ENCODE results near the gene HDLBP.

HDLBP gene

GRCh38 chr2:241223211-241224017 lies 92.1 kb downstream of the HDLBP start:
- no peak for DNase-seq (ENCODE audit: extremely low spot score, insufficient read length, low read depth)
- FAIRE-seq, result no peak

GRCh38 chr2:241219856-241220356 lies 95.6 kb downstream of the HDLBP start:
- no peak for FAIRE-seq
- no peak for DNase-seq (ENCODE audit: extremely low spot score, insufficient read length, low read depth)

DNA sequence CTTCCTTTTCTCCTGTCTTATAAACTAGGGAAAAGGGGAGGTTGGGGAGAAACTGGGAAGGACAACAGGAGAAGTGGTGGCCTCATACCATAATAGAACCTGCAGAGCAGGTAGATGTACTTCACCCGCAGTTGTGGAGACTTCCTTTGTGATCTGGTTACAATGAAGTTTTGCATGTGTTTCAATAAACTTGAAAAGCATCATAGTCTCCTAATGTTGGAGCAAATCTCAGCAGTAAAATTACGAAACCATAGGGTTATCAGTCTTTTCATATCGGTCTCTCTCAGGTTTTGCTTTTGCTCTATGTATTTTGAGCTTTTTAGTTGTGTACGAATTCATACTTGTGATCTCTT lies 96.5 kb downstream of the HDLBP start:
- DNase-seq (ENCODE audit: extremely low spot score, insufficient read length, low read depth), result no peak
- no peak for FAIRE-seq

DNA sequence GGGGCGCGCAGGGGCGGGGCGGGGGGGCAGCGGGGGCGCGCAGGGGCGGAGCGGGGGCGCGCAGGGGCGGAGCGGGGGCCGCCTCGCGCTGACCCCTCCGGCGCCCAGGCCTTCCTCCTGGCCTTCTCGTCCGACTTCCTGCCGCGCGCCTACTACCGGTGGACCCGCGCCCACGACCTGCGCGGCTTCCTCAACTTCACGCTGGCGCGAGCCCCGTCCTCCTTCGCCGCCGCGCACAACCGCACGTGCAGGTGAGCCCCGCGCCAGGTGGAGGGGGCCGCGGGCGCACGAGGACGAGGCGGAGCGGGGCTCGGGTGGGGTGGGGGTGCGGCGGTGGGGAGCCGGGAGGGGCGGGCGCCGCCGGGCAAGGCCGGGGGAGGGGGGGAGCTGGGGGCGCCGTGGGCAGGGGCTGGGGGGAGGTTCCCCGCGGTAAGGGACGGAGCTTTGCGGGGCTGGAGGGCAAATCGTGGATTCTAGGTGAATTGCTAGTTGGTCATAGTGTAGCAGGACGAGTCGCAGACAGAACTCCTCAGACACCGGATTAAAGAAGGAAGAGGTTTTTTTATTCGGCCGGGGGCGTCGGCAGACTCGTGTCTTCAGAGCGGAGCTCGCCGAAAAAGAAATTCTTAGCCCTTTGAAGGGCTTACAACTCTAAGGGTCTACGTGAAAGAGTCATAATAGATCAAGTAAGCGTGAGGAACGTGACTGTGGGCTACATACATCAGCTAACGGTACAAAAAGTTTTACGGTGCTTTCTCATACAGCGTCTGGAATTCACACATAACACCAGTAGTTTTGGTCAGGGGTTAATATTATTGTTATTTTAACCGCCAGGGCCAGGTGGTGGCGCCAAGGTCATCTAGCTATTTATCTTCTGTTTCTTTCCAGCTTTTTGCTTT lies 97.1 kb downstream of the HDLBP start:
- FAIRE-seq, result peak; percentile 68

GRCh38 chr2:241217320-241218031 lies 98.0 kb downstream of the HDLBP start:
- peak; percentile 68 for DNase-seq (ENCODE audit: extremely low spot score, insufficient read length, low read depth)
- FAIRE-seq, result no peak

More for the DNA sequence above, 97.1 kb downstream of the HDLBP start:
- peak; percentile 25 for DNase-seq (ENCODE audit: extremely low spot score, insufficient read length, low read depth)

- no peak for FAIRE-seq
- no peak for DNase-seq (ENCODE audit: extremely low spot score, insufficient read length, low read depth)
Measured at GRCh38 chr2:241216211-241216761, 99.2 kb downstream of the HDLBP start.

- DNase-seq (ENCODE audit: extremely low spot score, insufficient read length, low read depth), result no peak
- FAIRE-seq, result no peak
Measured at GRCh38 chr2:241215421-241215820, 100.1 kb downstream of the HDLBP start.

DNA sequence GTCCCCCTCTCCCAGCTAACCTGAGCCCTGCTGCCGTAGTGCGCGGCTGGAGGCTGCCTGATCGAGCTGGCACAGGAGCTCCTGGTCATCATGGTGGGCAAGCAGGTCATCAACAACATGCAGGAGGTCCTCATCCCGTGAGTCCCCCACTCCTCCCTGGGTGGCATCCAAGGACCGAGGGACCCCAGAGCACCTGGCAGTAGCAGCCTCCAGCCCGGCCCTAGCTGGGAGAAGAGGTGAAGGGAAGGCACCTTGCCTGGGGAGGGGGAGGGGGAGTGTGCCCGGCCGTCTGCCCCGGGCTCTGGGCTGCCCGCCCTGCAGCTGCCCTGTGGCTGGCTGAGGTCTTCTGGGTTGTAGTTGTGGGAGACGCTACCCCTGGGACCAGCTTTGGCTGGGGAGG lies 100.7 kb downstream of the HDLBP start:
- DNase-seq (ENCODE audit: extremely low spot score, insufficient read length, low read depth), result no peak
- FAIRE-seq, result no peak

DNA sequence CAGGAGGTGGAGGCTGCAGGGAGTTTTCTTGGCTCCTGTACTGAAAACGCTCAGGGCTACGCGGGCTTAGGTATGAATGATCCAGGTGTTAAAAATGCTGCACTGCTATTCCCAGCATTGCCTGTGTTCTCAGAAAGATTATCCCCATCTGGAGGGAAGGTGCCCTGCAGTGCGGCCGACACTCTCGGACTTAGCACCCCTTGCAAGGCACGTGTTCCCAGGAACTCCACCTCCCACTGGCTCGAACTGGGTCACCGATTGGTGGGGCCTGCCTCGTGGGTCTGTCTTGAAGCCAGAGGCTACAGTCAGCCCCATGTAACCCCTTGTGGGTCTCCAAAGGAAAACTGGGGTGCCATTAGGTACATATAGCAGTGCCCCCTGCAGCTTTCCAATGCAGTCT lies 101.3 kb downstream of the HDLBP start:
- no peak for FAIRE-seq
- no peak for DNase-seq (ENCODE audit: extremely low spot score, insufficient read length, low read depth)

DNA sequence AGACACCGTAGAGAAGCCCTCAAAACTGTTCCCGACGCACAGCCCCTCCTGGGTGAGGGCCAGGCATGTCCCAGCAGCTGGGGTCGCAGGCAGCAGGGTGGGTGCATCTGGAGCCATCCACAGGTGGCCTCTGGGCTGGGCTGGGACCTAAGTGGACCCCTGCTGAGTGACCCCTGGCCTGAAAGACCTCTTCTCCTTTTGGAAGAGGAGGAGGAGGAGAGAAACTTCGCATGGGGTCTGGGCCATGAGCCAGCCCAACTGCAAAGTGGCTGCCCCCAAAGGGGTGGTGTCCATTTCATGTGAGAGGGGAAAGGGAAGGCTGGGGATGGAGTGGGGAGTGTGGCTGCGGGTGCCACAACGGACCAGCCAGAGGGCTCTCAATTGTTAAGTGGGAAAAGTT lies 101.9 kb downstream of the HDLBP start:
- FAIRE-seq, result no peak

GRCh38 chr2:241213041-241213440 lies 102.4 kb downstream of the HDLBP start:
- DNase-seq (ENCODE audit: extremely low spot score, insufficient read length, low read depth), result no peak
- FAIRE-seq, result no peak

More for the DNA sequence above, 101.9 kb downstream of the HDLBP start:
- no peak for DNase-seq (ENCODE audit: extremely low spot score, insufficient read length, low read depth)

- no peak for FAIRE-seq
- DNase-seq (ENCODE audit: extremely low spot score, insufficient read length, low read depth), result no peak
Measured at GRCh38 chr2:241211276-241211675, 104.2 kb downstream of the HDLBP start.

GRCh38 chr2:241209271-241209670 lies 106.2 kb downstream of the HDLBP start:
- DNase-seq (ENCODE audit: extremely low spot score, insufficient read length, low read depth) (no peak), FAIRE-seq (no peak)

DNA sequence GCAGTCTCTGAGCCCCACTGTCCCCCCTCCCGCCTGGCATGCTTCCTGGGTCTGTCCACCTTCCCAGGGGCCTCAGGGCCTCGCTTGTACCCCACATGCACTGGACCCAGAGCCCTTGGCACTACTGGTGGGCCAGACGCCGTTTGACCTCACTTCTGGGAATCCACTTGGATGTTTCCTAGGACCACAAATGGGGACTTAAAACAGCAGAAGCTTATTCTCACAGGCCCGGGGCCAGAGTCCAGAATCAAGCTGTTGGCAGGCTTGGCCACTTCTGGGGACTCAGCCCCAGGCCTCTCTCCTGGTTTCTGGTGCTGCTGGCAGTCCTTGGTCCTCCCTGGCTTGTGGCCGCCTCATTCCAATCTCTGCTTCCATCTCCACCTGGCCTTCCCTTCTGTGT lies 107.4 kb downstream of the HDLBP start:
- FAIRE-seq (no peak), DNase-seq (ENCODE audit: extremely low spot score, insufficient read length, low read depth) (no peak)

GRCh38 chr2:241207641-241208040 lies 107.8 kb downstream of the HDLBP start:
- no peak for FAIRE-seq
- no peak for DNase-seq (ENCODE audit: extremely low spot score, insufficient read length, low read depth)

DNA sequence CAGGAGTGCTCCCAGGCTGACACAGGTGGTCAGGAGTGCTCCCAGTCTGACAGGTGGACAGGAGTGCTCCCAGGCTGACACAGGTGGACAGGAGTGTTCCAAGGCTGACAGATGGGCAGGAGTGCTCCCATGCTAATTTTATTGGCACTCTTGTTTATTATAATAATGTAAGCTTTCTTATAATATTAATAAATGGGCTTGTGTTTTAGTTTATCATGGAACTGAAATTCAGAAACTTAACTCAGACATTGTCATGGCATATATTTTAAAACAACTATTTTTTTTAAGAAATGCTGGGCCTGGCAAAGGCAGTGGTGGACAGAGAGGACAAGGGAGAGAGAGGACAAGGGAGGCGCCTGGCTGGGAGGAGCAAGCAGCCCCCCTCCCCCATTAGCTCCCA lies 108.3 kb downstream of the HDLBP start:
- DNase-seq (ENCODE audit: extremely low spot score, insufficient read length, low read depth) (no peak), FAIRE-seq (no peak)

- FAIRE-seq, result no peak
- DNase-seq (ENCODE audit: extremely low spot score, insufficient read length, low read depth), result no peak
Measured at GRCh38 chr2:241205086-241205485, 110.4 kb downstream of the HDLBP start.

GRCh38 chr2:241204490-241204889 lies 111.0 kb downstream of the HDLBP start:
- FAIRE-seq (no peak), DNase-seq (ENCODE audit: extremely low spot score, insufficient read length, low read depth) (no peak)

DNA sequence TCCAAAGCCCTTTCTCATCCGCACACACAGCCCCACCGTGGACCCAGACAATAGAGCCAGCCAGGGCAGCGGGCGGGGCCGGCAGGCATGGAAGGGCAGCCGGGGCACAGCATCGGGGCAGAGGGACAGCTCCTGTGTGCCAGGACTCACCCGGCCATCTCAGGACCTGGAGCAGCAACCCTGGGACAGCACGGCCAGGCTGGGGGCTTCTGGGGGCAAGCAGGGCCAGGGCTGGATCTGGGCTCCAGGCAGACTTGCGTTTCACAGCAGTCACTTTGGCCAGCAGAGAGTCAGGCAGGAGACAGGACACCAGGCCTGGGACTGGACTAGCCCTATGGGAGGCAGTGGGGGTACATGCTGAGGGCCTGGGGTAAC lies 111.5 kb downstream of the HDLBP start:
- DNase-seq (ENCODE audit: extremely low spot score, insufficient read length, low read depth), result no peak
- no peak for FAIRE-seq
